Large intestine (tissue), 3 donors: Measurements from ENCODE around the gene OLAH. TPM values are rescaled to one million over a fixed set of nuclear protein-coding genes. Genes with fewer than 3 reads are reported as not detected.
A peak's percentile ranks its signal among the peaks of the same experiment; 100 is the strongest.

Experiments used
- DNase-seq, 2 donors: peaks; one replicate each; pipeline versions ENCODE4 v3.0.0 to v3.0.0-alpha.2; 2013
- H3K27ac ChIP-seq: one replicate; pipeline ENCODE4 v1.5.1; 2013; ENCODE audit warnings: low read length
- H3K27me3 ChIP-seq: 2 replicates; pipeline ENCODE4 v1.6.1; 2013; ENCODE audit warnings: low read length; ENCODE audit not compliant: control insufficient read depth, insufficient read depth
- H3K36me3 ChIP-seq: 2 replicates; pipeline ENCODE4 v1.6.1; 2013; ENCODE audit warnings: low read length; ENCODE audit not compliant: control insufficient read depth, insufficient read depth
- H3K4me1 ChIP-seq: one replicate; pipeline ENCODE4 v1.6.1; 2013; ENCODE audit warnings: low read length; ENCODE audit not compliant: control insufficient read depth, insufficient read depth
- H3K4me3 ChIP-seq: one replicate; pipeline ENCODE4 v1.5.1; 2013; ENCODE audit warnings: low read length
- H3K9me3 ChIP-seq: one replicate; pipeline ENCODE4 v1.6.1; 2013; ENCODE audit warnings: mild to moderate bottlenecking, low read depth, low read length, moderate library complexity; ENCODE audit not compliant: control insufficient read depth
- WGBS: methylation state at CpG from one replicate; pipeline ENCODE4 v1.1.5; 2013; ENCODE audit warnings: low lambda C conversion rate; ENCODE audit not compliant: insufficient coverage; 5-methylcytosine and 5-hydroxymethylcytosine counted together
- polyA plus RNA-seq: library from polyadenylated mRNA; unstranded; fragments of 120-200 nt; gene quantifications from one replicate; pipeline ENCODE4 v1.2.1, GENCODE V29; 2013

Gene OLAH
- polyA plus RNA-seq, 1 donor, result not detected

DNA sequence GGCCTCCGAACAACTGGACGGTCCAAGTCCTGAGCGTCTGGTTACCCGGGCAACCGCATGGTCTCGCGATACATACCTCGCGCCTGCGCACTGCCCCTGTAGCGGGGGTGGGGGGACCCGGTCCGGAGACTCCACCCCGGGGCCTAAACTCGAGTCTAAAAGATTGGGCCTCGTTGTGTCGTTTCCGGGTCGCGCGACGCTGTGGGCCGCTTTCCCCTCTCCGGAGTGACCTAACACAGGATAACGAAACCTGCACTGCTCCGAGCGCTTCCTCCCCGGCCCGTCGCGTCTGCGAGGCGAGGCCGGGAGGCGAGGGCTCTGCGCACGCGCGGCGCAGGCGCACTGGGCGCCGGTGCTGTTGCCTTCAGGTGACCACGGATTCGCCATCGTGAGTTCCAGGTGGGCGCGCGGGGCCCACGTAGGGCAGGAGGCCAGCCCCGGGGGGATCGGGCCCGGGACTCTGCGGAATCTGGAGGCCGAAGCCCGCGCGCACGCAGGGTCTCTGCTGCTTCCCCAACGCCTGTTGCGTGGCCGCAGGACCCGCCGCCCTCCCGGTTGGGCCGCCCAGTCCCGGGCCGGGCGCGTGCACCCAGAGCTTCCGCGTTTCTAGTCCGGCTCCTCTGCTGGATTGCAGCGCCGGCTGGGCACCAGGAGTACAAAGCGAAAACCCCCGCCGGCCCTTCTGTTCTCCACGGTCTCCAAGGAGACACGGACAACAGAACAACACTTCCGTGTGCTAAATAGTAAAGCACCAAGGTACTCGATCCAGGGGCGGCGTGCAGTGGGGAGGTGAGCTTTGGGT is 53.5 kb downstream of the OLAH start, which contains the start of gene RPP38:
TSS of gene RPP38 (plus strand) at position 345 of the 802 bp plus-strand sequence. CDS start 5,960 bp downstream, outside the sequence.
- no CpG with 5 or more reads among the region's 84 CpGs for WGBS
- DNase-seq, result peak; percentile 94 to 96
- Histone ChIP-seq H3K4me3 (peak within 1 kb of the TSS; percentile 78), H3K27me3 (no peaks in the 10 kb centered on the region), H3K4me1 (peaks cover 14% of the 10 kb centered on the region), H3K36me3 (peaks cover 15% of the 10 kb centered on the region), H3K27ac (peak within 1 kb of the TSS; percentile 95), H3K9me3 (no peaks in the 10 kb centered on the region)

DNA sequence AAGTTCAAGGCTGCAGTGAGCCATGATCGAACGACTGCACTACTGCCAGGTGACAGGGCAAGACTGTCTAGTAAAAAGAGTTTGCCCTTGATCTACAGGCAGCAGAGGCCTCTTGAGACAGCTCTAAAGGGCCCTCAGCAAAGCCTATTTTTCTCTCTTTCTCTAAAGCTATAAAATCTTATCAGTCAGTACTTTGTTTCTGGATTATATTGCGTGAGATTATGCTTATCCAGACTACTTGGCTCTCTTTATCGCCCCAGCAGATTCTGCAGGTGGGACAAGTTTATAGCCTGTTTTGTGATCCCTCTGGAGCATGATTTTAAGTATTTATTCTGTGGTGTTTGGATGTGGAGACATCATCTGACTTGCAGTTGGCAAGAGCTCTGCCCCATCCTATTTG is 56.1 kb downstream of the OLAH start:
- Histone ChIP-seq H3K4me1 (peaks cover 14% of the 10 kb centered on the region), H3K27me3 (no peaks in the 10 kb centered on the region), H3K9me3 (no peaks in the 10 kb centered on the region), H3K27ac (peak overlapping the region; percentile 16), H3K4me3 (no peak overlapping the region), H3K36me3 (peaks cover 40% of the 10 kb centered on the region)
- WGBS, result no CpG with 5 or more reads among the region's 4 CpGs
- peak in 1 of 2 donors; percentile 43 for DNase-seq

DNA sequence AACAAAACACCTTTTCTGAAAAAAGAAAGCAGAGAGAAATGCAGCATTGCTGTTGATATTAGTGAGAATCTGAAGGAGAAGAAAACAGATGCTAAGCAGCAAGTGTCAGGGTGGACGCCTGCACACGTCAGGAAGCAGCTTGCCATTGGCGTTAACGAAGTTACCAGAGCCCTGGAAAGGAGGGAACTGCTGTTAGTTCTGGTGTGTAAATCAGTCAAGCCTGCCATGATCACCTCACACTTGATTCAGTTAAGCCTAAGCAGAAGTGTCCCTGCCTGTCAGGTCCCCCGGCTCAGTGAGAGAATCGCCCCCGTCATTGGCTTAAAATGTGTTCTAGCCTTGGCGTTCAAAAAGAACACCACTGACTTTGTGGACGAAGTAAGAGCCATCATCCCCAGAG is 59.8 kb downstream of the OLAH start:
- Histone ChIP-seq H3K4me1 (peaks cover 11% of the 10 kb centered on the region), H3K9me3 (no peaks in the 10 kb centered on the region), H3K27ac (no peak overlapping the region), H3K36me3 (peaks cover 61% of the 10 kb centered on the region), H3K27me3 (no peaks in the 10 kb centered on the region), H3K4me3 (no peak overlapping the region)
- WGBS, result no CpG with 5 or more reads among the region's 9 CpGs
- DNase-seq, result no peak

DNA sequence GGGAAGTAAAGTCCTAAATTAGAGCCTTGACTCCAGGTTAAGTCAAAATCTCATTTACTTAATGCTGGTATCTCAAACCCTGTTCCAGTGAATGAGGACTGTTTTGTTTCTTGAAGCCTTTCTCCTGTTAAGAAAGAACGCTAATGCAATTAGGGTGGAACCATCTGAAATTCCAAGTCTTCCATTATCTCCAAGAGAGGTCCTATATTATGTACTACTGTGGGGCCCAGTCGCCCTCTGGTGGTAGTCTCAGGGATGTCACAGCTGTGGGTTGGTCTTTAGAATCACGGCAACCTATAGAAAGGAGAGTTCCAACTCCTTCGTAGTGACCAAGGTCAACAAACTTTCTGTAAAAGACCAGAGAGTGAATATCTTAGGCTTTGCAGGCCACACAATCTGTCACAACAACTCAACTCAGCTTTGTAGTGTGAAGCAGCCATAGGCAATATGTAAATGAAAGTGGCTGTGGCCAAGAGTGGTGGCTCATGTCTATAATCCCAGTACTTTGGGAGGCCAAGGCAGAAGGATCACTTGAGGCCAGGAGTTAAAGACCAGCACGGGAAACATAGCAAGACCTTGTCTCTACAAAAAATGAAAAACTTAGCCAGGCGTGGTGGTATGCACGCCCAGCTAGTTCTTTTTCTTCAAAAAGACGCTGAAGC is 62.7 kb downstream of the OLAH start:
- H3K4me1 ChIP-seq, result no peaks in the 10 kb centered on the region
- no CpG with 5 or more reads among the region's 8 CpGs for WGBS
- no peak overlapping the region for H3K27ac ChIP-seq
- no peaks in the 10 kb centered on the region for H3K9me3 ChIP-seq
- H3K27me3 ChIP-seq, result no peaks in the 10 kb centered on the region
- H3K4me3 ChIP-seq, result no peak overlapping the region
- peak; percentile 58 to 71 for DNase-seq
- peaks cover 65% of the 10 kb centered on the region for H3K36me3 ChIP-seq

DNA sequence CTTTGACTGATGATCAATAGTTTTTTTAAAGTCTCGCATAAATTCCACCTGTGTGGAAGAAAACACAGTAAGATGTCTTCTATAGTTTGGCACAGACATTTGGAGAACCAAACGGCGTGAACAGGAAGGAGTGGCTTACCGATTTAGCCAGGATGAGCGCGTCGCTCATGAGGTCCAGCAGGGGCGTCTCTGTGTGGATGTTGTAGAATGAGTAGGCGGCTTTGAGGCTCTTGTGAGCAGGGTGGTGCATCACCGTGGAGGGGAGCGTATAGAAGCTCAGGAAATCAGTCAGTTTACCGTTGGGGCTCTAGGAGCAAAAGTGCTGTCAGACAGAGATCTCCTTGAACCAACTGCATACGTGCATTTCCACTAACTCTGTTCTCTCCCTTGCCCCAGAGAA is 68.9 kb downstream of the OLAH start:
- DNase-seq, result no peak
- 100% methylated on average over 1 of the region's 13 CpGs for WGBS
- H3K36me3 ChIP-seq, result peaks cover 38% of the 10 kb centered on the region
- no peaks in the 10 kb centered on the region for H3K27me3 ChIP-seq
- no peak overlapping the region for H3K27ac ChIP-seq
- no peak overlapping the region for H3K4me3 ChIP-seq
- no peaks in the 10 kb centered on the region for H3K4me1 ChIP-seq
- H3K9me3 ChIP-seq, result no peaks in the 10 kb centered on the region

DNA sequence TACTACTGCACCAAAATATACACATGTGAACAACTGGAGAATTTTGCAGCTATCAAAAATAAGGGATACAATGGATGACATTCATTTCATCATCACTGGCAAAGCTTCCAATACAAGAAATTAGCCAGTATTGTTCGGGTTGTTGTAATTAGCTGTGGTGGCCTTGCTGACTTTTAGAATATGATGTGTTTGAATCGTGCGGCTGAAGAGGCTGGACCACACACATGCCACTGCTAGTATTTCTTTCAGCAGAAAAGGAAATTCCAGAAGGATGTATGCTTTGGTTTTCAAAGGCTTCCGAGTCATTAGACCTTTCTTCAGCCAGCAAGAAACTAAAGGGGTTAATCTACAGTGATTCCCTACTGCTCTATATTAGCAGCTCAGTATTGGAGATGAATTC is 70.0 kb downstream of the OLAH start:
- Histone ChIP-seq H3K27ac (no peak overlapping the region), H3K36me3 (peaks cover 43% of the 10 kb centered on the region), H3K4me3 (no peak overlapping the region), H3K27me3 (no peaks in the 10 kb centered on the region), H3K9me3 (no peaks in the 10 kb centered on the region), H3K4me1 (no peaks in the 10 kb centered on the region)
- no CpG with 5 or more reads among the region's 4 CpGs for WGBS
- no peak for DNase-seq

DNA sequence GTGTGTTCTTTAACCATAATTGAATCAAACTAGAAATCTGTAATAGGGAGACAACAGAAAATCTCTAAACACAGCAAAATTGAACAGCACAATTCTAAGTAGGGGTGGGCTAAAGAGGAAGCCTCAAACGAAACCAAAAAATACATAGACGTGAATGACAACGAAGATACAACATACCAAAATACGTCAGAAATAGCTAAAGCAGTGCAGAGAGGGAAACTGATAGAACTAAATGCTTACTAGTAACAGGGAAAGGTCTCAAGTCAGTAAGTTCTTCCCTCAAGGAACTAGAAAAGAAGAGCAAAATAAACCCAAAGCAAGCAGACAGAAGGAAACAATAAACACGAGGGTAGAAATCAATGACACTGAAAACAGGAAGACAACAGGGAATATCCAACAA is 72.5 kb downstream of the OLAH start:
- no peaks in the 10 kb centered on the region for H3K27me3 ChIP-seq
- peaks cover 49% of the 10 kb centered on the region for H3K36me3 ChIP-seq
- DNase-seq, result no peak
- no peak overlapping the region for H3K4me3 ChIP-seq
- no peaks in the 10 kb centered on the region for H3K9me3 ChIP-seq
- no peak overlapping the region for H3K27ac ChIP-seq
- 100% methylated on average over 5 of the region's 5 CpGs for WGBS
- H3K4me1 ChIP-seq, result no peaks in the 10 kb centered on the region

DNA sequence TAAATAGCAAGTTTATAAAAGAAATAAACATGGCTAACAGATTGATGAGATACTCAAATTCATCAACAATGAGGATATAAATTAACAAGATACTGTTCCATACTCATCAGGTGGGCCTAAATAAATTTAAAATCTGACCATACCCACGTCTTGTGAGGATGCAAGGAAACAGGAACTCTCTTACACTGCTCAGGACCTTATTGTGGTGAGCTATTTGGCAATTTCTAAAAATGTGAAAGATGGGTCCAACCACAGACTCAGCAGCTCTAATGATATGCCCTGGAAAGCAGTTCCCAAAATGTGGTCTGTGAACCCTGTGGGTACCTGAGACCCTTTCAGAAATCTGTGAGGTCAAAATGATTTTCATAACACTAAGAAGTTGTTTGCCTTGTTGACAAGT is 74.9 kb downstream of the OLAH start:
- Histone ChIP-seq H3K36me3 (peaks cover 39% of the 10 kb centered on the region), H3K27me3 (no peaks in the 10 kb centered on the region), H3K4me3 (no peak overlapping the region), H3K4me1 (no peaks in the 10 kb centered on the region), H3K27ac (no peak overlapping the region), H3K9me3 (no peaks in the 10 kb centered on the region)
- DNase-seq, result no peak
- 100% methylated on average over 1 of the region's 1 CpG for WGBS

DNA sequence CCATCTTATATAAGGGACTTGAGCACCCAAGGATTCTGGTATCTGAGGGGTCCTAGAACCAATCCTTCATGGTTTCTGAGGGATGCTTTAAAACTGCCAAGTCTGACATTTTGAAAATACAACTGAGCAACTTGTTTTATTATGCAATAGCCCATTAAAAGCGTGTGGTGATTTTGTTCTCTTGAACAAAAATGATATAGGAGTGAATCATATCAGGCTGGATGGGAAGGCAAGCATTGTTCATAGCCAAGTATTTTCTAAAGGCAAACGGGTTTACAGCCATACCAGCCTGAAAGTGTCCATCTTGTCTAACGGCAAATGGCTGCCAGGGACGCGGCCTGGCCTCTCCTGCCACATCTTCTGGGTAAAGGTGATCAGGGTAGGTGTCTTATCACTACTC is 76.8 kb downstream of the OLAH start:
- 100% methylated on average over 1 of the region's 5 CpGs for WGBS
- Histone ChIP-seq H3K27ac (no peak overlapping the region), H3K36me3 (peaks cover 41% of the 10 kb centered on the region)

DNA sequence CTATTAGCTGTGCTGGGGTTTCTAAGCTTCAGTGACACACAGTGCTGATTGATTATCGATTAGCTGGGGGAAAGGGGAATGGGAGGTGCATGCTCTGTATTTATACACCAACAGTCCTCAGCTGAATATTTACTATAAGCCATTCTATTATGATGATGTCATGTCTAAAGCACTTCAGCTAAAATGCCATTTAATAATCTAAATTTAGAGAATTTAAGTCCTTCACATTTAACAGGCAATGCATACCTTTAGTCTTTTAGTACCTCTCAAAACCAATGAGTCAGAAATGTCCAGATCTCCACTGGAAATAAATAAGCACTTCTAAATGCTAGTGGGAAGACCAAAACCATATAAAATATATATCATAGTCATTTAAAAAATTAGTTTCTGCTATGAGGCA is 78.0 kb downstream of the OLAH start:
- Histone ChIP-seq H3K36me3 (peaks cover 49% of the 10 kb centered on the region), H3K9me3 (no peaks in the 10 kb centered on the region), H3K4me1 (no peaks in the 10 kb centered on the region), H3K4me3 (no peak overlapping the region), H3K27me3 (no peaks in the 10 kb centered on the region), H3K27ac (no peak overlapping the region)
- no peak for DNase-seq
- WGBS, result no CpG with 5 or more reads among the region's 1 CpG

More for the DNA sequence above, 76.8 kb downstream of the OLAH start:
- no peak for DNase-seq
- Histone ChIP-seq H3K27me3 (no peaks in the 10 kb centered on the region), H3K4me3 (no peak overlapping the region), H3K4me1 (no peaks in the 10 kb centered on the region), H3K9me3 (no peaks in the 10 kb centered on the region)
